ENCODE measurements around the gene TRPV6. TPM values are rescaled to one million over a fixed set of nuclear protein-coding genes. Genes with fewer than 3 reads are reported as not detected.

The TRPV6 gene
- total RNA-seq, 1 experiment from 2014 or later, result not detected

DNA sequence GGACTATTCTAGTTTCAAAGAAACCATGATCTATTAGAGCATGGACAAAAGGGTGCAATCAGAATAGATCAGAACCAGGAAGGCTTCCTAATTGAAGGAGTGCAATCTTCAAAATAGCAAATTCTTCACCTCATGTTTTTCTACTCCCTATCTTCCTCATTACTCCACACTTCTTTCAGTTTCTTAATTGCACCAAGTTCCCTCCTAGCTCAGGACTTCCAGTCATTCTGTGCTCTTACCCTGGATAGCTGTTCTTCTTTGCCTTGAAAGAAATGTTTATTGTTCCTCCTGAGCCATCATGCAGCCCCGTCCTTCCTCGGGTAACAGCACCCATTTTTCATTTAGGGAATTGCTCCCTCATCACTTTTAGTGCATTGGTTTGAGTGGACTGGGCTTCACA lies 24.9 kb upstream of the TRPV6 start:
- H3K4me1 ChIP-seq (ENCODE audit: insufficient read depth, low read length, poor library complexity, severe bottlenecking), result no peaks in the 10 kb centered on the region
- no peak overlapping the region for H3K4me3 ChIP-seq (ENCODE audit: low read depth, low read length, poor library complexity, severe bottlenecking)
- no TSS peak for BruUV-seq (replicated peaks)
- ChIA-PET POLR2A (ENCODE audit: low non-redundant PET) (no interaction called here), CTCF (no interaction called here)
- TF ChIP-seq, protein P1, sequence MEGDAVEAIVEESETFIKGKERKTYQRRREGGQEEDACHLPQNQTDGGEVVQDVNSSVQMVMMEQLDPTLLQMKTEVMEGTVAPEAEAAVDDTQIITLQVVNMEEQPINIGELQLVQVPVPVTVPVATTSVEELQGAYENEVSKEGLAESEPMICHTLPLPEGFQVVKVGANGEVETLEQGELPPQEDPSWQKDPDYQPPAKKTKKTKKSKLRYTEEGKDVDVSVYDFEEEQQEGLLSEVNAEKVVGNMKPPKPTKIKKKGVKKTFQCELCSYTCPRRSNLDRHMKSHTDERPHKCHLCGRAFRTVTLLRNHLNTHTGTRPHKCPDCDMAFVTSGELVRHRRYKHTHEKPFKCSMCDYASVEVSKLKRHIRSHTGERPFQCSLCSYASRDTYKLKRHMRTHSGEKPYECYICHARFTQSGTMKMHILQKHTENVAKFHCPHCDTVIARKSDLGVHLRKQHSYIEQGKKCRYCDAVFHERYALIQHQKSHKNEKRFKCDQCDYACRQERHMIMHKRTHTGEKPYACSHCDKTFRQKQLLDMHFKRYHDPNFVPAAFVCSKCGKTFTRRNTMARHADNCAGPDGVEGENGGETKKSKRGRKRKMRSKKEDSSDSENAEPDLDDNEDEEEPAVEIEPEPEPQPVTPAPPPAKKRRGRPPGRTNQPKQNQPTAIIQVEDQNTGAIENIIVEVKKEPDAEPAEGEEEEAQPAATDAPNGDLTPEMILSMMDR (conservative IDR thresholded peaks at IDR 0.05; ENCODE audit: low read depth, low read length), result no peak
- TF ChIP-seq EZH2 (IDR thresholded peaks at IDR 0.05; ENCODE audit: borderline replicate concordance, low read depth, low read length, poor library complexity, severe bottlenecking), result no peak
- peaks cover 21% of the 10 kb centered on the region for H3K27me3 ChIP-seq (replicated peaks; ENCODE audit: insufficient read depth, low read depth, low read length, poor library complexity)
- H3K27ac ChIP-seq (ENCODE audit: low read depth, low read length, poor library complexity, severe bottlenecking), result no peak overlapping the region
- no peak for DNase-seq (ENCODE audit: low spot score)
- intact Hi-C loops (cut with micrococcal nuclease; ENCODE audit: unreplicated experiment), result no loop called here
- H3K9me3 ChIP-seq (ENCODE audit: low read depth, low read length, poor library complexity, severe bottlenecking), result no peaks in the 10 kb centered on the region
- H3K36me3 ChIP-seq (ENCODE audit: insufficient read depth, low read length, poor library complexity, severe bottlenecking), result no peaks in the 10 kb centered on the region

- Histone ChIP-seq H3K4me3 (ENCODE audit: low read depth, low read length, poor library complexity, severe bottlenecking) (no peak overlapping the region), H3K36me3 (ENCODE audit: insufficient read depth, low read length, poor library complexity, severe bottlenecking) (no peaks in the 10 kb centered on the region), H3K9me3 (ENCODE audit: low read depth, low read length, poor library complexity, severe bottlenecking) (no peaks in the 10 kb centered on the region), H3K27ac (ENCODE audit: low read depth, low read length, poor library complexity, severe bottlenecking) (no peak overlapping the region), H3K27me3 (replicated peaks; ENCODE audit: insufficient read depth, low read depth, low read length, poor library complexity) (peaks cover 21% of the 10 kb centered on the region), H3K4me1 (ENCODE audit: insufficient read depth, low read length, poor library complexity, severe bottlenecking) (no peaks in the 10 kb centered on the region)
- intact Hi-C loops (cut with micrococcal nuclease; ENCODE audit: unreplicated experiment), result no loop called here
- CTCF ChIA-PET, result no interaction called here
- BruUV-seq (replicated peaks), result no TSS peak
- POLR2A ChIA-PET (ENCODE audit: low non-redundant PET), result no interaction called here
- DNase-seq (ENCODE audit: low spot score), result no peak
- TF ChIP-seq, protein P1 (conservative IDR thresholded peaks at IDR 0.05; ENCODE audit: low read depth, low read length), result no peak
- TF ChIP-seq EZH2 (IDR thresholded peaks at IDR 0.05; ENCODE audit: borderline replicate concordance, low read depth, low read length, poor library complexity, severe bottlenecking), result no peak
Measured at GRCh38 chr7:142910031-142910433, 24.5 kb upstream of the TRPV6 start.

DNA sequence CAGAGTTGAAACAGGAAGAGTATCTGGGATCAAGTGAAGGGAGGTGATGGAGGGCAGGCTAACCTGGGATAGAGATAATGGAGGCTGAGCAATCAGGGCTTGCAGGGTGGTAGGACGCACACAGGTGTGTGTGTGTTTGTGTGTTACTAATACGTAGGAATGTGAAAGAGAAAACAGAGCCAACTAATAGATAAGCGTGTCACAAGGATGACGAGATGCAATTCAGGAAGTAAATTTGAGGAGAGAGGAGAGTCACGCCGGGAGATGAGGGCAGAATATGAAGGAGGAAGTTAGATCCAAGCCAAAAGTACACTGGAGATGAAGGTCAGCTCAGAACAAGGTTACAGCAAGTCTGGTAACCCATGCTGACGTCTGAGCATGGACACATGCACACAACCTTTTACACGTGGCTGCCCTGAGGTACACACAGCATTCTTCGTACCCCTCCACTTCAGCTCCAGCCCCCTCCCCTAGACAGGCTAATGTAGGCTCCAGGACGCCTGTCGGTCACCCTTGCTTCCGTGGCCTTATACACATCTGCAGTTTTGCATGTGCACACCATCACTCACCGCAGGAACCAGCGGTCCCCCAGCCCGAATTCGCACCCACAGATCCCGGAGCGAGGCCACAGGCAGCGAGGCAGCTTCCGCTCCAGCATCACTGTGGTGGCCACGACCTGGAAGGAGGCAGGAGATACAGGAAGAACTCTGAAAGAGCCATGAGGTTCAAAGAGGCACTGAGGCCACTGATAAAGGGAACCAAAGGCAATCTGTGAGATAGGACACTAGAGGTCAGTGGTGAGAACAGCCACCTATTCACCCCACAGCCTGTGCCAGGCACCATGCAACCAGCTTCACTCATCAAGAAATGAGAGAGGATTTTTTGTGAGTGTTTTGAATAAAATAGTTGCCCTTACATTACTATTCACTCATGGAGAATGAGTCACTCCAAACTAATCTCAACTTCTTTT lies 23.7 kb upstream of the TRPV6 start:
- intact Hi-C loops (cut with micrococcal nuclease; ENCODE audit: unreplicated experiment), result no loop called here
- POLR2A ChIA-PET (ENCODE audit: low non-redundant PET), result no interaction called here
- Histone ChIP-seq H3K27ac (ENCODE audit: low read depth, low read length, poor library complexity, severe bottlenecking) (no peak overlapping the region), H3K9me3 (ENCODE audit: low read depth, low read length, poor library complexity, severe bottlenecking) (peaks cover 2% of the 10 kb centered on the region), H3K36me3 (ENCODE audit: insufficient read depth, low read length, poor library complexity, severe bottlenecking) (no peaks in the 10 kb centered on the region), H3K4me1 (ENCODE audit: insufficient read depth, low read length, poor library complexity, severe bottlenecking) (no peaks in the 10 kb centered on the region), H3K4me3 (ENCODE audit: low read depth, low read length, poor library complexity, severe bottlenecking) (no peak overlapping the region), H3K27me3 (replicated peaks; ENCODE audit: insufficient read depth, low read depth, low read length, poor library complexity) (peaks cover 21% of the 10 kb centered on the region)
- no peak for TF ChIP-seq EZH2 (IDR thresholded peaks at IDR 0.05; ENCODE audit: borderline replicate concordance, low read depth, low read length, poor library complexity, severe bottlenecking)
- TF ChIP-seq, protein P1 (conservative IDR thresholded peaks at IDR 0.05; ENCODE audit: low read depth, low read length), result no peak
- CTCF ChIA-PET, result no interaction called here
- no TSS peak for BruUV-seq (replicated peaks)
- DNase-seq (ENCODE audit: low spot score), result no peak

Measured in A673 (cell line).